ENCODE data around the gene LUM.
"Not testable (repeated sequence)": the region's sequence is repeated elsewhere in the genome, so short reads cannot be mapped to it uniquely, and the experiment has no call there.

The LUM gene

GRCh38 chr12:91110311-91110924 lies 876 bp downstream of the LUM start:
- DNase-seq (ENCODE audit: low read depth in 2 of 2, low spot score in 1 of 2), result no peak

- no peak for DNase-seq (ENCODE audit: low read depth in 2 of 2, low spot score in 1 of 2)
These were observed 1.5 kb downstream of the LUM start for GRCh38 chr12:91109581-91110310.

GRCh38 chr12:91109148-91109564 lies 2.1 kb downstream of the LUM start:
- no peak for DNase-seq (ENCODE audit: low read depth in 2 of 2, low spot score in 1 of 2)

GRCh38 chr12:91108196-91108755 lies 3.0 kb downstream of the LUM start:
- no peak for DNase-seq (ENCODE audit: low read depth in 2 of 2, low spot score in 1 of 2)

DNA sequence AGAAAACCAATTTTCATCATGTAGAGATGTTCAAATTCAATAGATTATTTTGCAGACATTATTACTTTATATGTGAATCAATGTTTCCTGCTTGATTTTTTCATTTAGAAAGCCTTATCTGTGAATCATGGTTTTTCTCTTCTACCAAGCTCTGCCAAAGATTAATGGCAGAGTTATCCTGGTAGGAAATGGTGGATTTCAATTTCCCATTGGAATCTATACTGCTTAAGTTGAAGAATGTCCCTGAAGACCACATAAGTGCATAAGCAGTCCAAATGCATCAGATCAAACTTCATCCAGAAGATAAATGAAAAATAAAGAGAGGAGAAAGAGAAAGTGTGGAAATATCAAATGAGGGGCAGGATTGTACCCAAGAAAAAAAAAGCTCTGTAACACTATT lies 5.0 kb downstream of the LUM start:
- DNase-seq (ENCODE audit: low read depth in 2 of 2, low spot score in 1 of 2), result no peak

DNA sequence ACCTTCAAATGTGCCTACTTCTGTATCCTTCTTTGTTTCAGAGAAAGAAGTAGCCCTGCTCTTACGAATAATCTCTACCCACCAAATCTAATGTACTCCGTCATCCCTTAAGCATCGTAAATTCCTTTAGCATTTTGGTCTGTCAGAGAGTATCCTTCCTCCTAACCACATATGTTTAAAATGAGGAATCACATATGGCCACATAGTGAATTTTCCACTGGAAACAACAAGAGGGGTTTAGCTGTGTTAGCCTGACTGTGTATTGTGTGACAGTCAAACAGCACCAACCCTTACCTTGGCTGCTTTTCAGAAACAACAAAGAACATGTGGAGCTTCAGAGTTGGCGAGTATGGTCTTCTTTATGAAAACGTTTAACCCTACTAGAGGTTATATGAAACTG lies 5.5 kb downstream of the LUM start:
- no peak for DNase-seq (ENCODE audit: low read depth in 2 of 2, low spot score in 1 of 2)

- no peak for DNase-seq (ENCODE audit: low read depth in 2 of 2, low spot score in 1 of 2)
These were observed 6.4 kb downstream of the LUM start for GRCh38 chr12:91104812-91105466.

DNA sequence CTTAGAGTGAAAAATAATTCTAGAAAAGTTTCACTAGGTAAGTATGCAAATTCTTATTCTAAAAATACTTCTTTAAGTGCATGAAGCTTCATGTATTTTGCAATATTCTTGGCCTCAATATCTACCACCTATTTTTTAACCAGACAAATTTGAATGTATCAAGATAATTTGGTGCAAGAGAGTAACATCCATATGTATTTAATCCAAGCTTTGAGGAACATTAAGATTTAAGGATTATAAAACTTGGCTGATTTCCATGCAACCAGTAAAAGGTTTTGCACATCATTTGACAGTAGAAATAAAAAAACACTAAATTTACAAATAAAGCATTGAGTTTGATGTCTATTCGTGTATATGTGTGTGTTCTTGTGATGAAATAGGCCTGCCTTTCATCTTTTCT lies 7.7 kb downstream of the LUM start:
- DNase-seq (ENCODE audit: low read depth in 2 of 2, low spot score in 1 of 2), result no peak

DNA sequence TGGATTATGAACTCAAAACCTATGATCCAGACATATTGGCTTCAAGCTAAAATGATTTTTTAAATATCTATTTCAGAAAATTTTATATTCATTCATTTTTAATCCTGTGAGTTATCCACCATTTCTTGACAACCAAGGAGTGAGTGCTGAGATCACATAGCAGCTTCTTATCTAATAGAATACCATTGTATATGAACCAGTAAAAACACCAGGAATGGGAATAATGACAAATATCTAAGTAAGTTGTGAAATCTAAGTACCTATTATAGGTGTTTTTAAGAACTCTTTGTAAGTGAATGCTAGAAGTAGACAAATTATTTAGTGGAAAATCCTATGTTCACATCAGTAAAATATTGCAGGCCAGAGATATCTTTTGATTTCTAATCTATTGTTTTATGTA lies 8.2 kb downstream of the LUM start:
- DNase-seq (ENCODE audit: low read depth in 2 of 2, low spot score in 1 of 2), result no peak

GRCh38 chr12:91100906-91101305 lies 10.4 kb downstream of the LUM start:
- DNase-seq (ENCODE audit: low read depth in 2 of 2, low spot score in 1 of 2), result no peak

GRCh38 chr12:91099836-91100235 lies 11.5 kb downstream of the LUM start:
- DNase-seq (ENCODE audit: low read depth in 2 of 2, low spot score in 1 of 2), result no peak

- DNase-seq (ENCODE audit: low read depth in 2 of 2, low spot score in 1 of 2), result no peak
These were observed 12.0 kb downstream of the LUM start for GRCh38 chr12:91099341-91099740.

DNA sequence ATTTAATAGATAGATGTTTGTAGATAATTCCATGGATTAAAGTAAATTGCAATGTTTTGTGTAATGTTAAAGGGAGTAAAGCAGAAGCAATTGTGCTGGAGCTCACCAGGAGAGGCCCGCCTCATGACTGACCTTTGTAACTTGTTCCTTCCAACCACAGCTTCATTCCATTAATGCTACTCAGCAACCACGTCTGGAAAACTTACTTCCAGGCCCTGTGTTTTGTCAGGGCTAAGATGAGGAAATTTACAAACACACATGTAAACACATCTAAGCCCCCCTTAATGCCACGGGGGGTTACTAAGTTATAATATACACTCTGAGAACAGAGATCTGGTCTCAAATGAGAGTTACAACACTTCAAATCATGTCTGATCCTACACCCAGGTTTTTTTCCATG lies 12.4 kb downstream of the LUM start:
- no peak for DNase-seq (ENCODE audit: low read depth in 2 of 2, low spot score in 1 of 2)

GRCh38 chr12:91098461-91098860 lies 12.8 kb downstream of the LUM start:
- no peak for DNase-seq (ENCODE audit: low read depth in 2 of 2, low spot score in 1 of 2)

DNA sequence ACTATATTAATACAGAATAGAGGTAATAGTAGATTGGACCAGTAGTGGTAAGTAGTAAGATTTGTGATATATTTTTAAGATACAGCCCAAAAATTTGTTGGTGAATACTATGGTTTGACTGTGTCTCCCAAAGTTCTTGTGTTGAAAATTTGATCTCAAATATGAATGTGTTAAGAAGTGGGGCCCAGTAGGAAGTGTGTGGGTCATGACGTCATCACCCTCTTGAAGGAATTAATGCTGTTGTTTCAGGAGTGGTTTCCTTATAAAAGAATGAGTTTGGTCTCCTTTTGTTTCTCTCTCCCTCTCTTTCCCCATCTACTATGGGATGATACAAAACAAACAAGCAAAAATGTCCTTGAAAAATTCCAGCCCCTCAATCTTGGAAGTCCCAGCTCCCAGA lies 16.3 kb downstream of the LUM start:
- no peak for DNase-seq (ENCODE audit: low read depth in 2 of 2, low spot score in 1 of 2)

DNA sequence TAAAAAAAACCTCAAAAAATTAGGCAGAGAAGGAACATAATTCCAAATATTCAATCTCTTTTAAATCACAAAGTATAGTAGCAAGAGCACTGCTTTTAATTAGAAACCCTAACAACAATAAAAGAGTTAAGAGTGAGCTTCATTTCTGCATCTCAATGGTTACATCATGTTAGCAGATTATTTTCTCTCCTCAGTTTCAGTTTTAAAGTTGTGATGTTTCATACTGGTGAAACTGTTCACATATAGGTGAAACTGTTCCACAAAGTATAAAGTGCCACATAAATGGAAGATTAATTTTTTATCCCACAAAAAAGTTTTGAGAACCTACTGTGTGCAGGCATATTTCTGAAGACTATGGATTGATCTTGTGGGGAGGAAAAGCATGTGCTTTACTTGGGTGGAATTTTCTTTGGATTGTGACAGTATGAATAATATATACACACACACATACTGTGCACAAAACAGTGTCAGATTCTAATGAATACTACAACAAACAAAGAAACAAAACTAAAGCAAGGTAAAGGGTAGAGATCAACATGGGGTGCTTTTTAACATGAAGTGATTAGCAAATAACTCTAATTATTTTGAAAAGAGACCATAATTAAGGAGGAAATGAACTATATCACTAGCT lies 17.1 kb downstream of the LUM start:
- DNase-seq (ENCODE audit: low read depth in 2 of 2, low spot score in 1 of 2), result no peak

GRCh38 chr12:91093341-91093740 lies 18.0 kb downstream of the LUM start:
- DNase-seq (ENCODE audit: low read depth in 2 of 2, low spot score in 1 of 2), result no peak

DNA sequence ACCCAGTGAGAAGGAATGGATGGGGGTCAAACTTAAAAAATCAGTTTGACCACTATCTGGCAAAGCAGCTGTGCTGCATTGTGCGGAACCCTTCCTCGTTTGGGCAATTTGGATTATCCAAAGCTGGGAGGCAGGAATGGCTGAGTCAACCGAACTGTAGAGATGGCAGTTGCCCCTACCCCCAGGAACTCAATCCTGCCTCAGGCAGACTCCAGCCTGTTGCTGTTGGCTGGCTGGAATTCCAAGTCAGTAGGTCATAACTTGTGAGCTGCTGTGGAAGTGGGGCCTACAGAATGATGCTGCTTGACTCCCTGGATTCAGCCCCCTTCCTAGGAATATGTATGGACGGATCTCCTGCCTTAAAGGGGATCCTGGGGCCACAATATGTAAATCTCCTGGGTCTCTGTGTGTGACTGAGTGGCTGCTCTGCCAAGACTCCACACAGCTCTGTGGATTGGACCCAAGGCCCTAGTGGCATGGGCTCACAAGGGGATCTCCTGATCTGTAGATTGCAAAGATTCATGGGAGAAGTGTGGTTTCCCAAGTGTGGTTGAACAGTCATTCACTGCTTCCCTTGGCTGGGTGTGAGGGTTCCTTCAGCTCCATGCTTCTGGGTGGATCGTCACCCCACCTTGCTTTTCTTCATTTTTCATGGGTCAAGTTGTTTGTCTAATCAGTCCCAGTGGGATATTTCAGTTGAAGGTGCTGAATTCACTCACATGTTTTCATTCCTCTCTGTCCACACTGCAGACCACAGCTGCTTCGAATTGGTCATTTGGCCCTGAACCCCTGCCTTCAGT lies 19.2 kb downstream of the LUM start:
- no peak for DNase-seq (ENCODE audit: low read depth in 2 of 2, low spot score in 1 of 2)

- not testable (repeated sequence) for DNase-seq (ENCODE audit: low read depth in 2 of 2, low spot score in 1 of 2)
These were observed 21.3 kb downstream of the LUM start for GRCh38 chr12:91089953-91090352.

DNA sequence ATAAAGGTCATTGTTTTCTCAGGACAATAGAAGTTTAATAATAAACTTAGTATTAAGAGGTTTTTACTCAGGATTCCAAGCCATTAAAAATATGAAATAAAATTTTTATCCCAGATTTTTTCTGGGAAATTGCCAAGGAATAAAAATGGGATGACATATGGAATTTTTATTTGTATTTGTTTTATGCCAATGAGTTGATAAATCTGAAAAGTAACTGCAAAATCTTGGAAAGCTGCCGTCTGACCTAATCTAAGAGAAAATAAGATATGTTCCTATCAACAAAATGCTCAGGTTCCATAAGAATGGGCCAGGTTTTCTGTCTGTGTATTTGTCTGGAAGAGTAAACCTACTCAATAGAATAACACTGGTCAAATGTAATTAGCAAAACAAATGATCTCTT lies 31.3 kb downstream of the LUM start:
- no peak for DNase-seq (ENCODE audit: low read depth in 2 of 2, low spot score in 1 of 2)

GRCh38 chr12:91078501-91078900 lies 32.8 kb downstream of the LUM start:
- no peak for DNase-seq (ENCODE audit: low read depth in 2 of 2, low spot score in 1 of 2)

All from stimulated activated CD8-positive, alpha-beta memory T cell treated with anti-CD3 and anti-CD28 coated beads, Interleukin-4, amount 100 ng/mL, for 4 hours (primary cell).